22Rv1 (cell line): ENCODE results near the gene STAMBPL1.

Source experiments
- CTCF ChIP-seq: fragments of 450-650 bp; IDR thresholded peaks from 2 replicates; pipeline ENCODE4 v1.5.1; 2017; ENCODE audit warnings: mild to moderate bottlenecking
- ZFX ChIP-seq: fragments of 450-650 bp; IDR thresholded peaks from 2 replicates; pipeline ENCODE4 v1.6.1; 2017; ENCODE audit warnings: antibody characterized with exemption, borderline replicate concordance

- no peak for TF ChIP-seq CTCF
- TF ChIP-seq ZFX = no peak
Observed at GRCh38 chr10:88952647-88953111, 72.6 kb downstream of the STAMBPL1 start, which contains the start of gene ACTA2.
